ENCODE results near the gene TMC3.
"Not testable (repeated sequence)": the region's sequence is repeated elsewhere in the genome, so short reads cannot be mapped to it uniquely, and the experiment has no call there.

TMC3 gene

DNA sequence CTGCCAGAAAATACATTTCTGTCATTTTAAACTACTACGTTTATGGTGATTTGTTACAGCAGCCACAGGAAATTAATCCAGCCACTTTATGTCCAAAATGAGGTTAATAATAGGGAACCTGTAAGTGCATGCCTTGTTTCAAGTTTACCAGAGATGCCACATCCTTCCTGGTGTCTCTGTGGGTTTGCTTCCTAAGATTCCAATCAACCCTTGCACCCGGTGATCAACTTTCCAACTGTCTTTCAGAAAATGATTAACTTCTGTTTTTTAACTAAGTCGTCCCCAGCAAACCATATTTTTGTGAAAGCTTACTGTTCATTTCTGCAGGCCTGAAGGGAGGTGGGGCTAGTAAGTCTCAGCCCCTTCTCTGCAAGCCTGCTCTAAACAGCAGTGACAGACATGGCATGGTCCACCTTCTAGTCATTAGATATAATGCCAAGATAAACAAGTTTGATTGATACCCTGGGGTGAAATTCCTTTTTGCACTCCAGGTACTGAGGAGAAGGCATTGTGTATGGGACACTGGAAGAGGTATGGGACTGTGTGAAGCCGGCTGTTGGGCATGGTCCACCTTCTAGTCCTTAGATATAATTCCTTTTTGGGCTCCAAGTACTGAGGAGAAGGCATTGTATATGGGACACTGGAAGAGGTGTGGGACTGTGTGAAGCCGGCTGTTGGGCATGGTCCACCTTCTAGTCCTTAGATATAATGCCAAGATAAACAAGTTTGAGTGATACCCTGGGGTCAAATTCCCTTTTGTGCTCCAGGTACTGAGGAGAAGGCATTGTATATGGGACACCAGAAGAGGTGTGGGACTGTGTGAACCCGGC is 11.1 kb upstream of the TMC3 start:
- no peak for DNase-seq

DNA sequence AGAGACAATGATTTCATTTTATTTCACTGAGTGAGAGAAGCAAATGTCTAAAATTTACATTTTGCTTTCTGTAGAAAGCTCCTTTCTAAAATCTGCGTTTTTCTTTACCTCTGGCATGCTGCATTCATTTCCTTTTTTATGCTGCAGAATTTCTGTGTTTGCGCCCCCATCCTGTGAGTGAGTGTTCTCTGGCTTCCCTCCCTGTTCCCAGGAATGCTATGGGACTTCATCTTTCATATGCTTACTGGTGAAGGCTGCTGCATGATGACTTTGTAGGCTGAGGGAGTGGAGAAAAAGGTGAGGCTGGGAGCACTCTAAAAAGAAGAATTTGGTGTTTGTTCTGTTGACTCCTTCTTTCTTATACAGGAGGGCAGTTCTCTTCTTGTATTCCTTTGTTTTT is 7.7 kb upstream of the TMC3 start:
- DNase-seq: no peak

DNA sequence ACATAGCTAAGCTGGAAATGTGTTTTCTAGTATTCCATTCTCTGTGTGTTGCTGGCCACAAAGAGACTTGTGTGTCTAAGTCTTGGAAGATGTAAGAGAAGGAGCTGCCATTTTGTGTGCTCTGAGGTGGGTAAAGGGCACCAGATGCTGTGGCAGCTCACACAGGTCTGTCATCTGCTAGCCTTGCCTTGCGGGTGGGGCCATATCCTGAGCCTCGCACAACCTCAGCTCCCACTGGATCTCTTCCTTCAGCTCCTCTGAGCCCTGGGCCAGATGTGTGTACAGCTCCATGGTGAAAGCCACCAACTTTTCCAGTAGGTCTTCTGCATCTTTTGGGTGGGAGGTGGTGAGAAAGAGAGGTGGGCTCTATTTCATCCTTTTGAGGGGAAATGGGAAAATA is 6.7 kb upstream of the TMC3 start:
- no peak for DNase-seq

DNA sequence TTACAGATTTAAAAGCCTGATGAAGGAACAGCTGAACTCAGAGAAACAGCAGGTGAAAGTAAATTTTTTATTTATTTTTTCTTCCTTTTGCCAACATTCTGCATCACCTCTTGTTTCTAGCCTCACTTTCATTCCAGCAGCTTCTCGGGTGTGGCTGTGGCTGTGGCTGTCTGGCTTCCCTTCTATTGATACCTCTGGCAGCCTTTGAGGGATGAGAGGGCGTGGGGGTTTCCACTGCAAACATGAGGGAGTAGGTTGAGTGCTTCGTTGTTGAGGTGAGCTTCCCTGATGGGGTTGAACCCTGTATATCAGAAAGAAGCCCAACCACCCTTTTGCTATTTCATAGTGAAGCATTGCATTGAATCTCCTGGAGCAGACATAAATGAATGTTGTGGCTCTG is 6.2 kb upstream of the TMC3 start:
- DNase-seq: no peak

DNA sequence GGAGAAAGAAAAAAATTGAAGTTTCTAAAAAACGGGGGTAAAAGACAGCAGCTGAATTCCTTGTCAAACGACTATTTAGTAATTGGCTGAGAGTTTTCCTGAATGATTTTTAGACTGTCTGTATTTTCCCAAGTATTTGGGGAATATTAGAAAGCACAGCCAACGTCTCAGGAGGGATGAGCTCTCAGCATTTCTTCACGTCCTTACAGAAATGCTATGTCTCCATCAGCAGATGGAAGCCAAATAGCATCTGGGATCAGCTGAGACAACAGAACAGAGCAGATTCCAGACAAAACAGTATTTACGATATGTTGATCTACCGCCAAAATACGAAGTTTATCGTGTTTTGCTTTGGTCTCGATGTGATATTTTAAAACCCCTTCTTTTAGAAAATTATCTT is 5.3 kb upstream of the TMC3 start:
- DNase-seq: no peak

DNA sequence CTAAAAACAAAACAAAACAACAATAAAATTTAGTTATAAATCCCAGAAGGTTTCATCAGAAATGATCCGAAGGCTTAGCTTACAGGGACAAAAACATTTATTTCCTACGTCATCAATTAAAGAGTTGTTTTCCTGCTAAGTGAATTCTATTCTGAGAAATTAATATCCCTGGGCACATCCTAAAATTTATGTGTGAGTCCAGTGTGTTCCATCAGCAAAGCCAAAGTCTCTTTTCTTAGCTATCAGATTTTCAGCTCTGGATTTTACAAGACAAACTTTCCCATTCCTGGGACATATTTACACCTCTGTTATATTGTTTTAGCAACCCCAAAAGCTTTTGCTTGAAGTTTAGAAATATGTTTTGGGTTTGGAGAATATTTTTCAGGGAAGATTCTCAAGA is 4.4 kb upstream of the TMC3 start:
- DNase-seq: no peak

DNA sequence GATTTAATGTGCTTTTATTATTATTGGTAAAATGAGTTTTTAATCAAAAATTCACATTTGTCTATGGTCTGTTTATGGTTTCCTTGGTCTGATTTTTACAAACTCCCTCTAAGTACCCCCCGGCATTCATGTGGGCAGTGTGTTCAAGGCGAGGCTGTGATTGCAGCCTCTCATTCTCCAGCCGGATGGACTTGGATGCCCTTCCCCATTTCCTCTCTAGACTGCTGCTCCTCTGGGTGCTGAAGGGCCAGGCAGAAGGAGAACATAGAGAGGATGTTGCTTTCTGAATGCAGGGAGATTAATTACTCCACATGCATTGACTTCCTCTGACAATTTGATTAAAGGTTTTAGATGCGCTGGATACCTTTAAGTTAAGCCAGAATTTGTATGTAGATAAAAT is 3.9 kb upstream of the TMC3 start:
- DNase-seq: no peak

DNA sequence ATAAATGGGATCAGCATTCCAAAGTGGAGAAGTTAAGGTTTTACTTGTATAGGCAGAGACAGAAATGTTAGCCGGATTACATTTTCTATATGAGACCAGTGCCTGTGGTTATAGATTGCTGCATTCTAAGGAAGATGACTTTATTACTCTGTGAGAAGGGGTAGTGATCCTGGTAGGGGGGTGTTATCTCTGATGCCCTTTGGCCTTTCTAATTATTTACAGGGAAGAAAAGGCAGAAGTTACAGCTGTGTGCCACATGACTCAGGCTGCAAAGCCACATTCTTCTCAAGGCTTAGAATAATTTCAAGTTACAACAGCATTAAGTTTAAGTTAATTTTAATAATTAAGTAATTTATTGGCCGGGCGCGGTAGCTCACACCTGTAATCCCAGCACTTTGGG is 2.2 kb upstream of the TMC3 start:
- no peak for DNase-seq

DNA sequence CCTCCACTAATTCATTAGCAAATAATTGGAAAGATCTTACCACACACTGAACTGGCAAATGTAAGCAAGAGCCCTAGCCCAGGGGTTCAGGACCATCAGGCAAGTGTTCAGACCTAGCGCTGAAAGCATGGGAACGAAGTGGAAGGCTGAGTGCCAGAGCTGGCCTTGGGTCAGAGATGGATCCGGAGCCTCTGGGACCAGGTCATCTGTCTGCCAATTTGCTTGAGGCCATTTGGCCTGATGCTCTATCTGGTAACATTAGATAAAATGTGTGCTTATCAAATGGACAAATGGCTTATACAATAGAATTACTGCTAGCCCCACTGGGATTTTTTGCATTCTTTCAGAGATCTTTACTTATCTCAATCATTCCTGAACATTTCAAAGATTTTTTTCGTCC is 1.4 kb upstream of the TMC3 start:
- DNase-seq: no peak

DNA sequence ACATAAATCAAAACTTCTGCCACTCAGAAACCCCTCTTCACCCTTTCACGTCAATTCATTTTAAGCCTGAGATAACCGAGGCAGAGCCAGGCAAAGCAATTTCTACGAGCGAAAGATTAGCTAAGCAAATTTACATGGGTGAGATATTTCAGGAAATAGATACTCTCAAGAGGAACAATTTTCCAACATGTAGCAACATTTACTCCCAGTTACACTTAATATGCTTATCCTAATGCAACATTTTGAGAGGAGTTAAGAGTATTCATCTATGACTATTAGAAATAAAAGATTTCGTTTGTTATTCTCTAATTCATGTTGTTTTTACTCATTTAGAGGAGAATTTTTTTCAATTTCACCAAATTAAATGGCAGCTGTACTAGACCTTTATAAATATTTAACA is 837 bp downstream of the TMC3 start:
- DNase-seq: no peak

DNA sequence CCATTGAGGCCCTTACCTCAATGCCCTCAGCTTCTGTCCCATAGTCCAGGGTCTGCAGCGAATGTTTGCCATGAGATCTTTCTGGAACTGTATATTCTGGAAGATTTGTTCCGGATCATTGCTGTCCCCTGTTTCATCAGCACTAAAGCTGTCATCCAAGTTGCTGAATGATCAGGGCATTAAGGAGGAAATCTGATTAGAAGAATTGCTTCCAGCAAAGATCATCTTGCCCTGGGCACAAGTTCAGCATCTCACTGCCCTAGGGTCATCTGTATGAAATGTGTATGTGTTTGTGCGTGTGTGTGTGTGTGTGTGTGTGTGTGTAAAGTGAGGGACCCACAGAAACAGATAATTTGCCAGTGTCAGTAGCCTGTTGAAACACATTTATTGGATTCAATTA is 1.4 kb downstream of the TMC3 start:
- DNase-seq: no peak

DNA sequence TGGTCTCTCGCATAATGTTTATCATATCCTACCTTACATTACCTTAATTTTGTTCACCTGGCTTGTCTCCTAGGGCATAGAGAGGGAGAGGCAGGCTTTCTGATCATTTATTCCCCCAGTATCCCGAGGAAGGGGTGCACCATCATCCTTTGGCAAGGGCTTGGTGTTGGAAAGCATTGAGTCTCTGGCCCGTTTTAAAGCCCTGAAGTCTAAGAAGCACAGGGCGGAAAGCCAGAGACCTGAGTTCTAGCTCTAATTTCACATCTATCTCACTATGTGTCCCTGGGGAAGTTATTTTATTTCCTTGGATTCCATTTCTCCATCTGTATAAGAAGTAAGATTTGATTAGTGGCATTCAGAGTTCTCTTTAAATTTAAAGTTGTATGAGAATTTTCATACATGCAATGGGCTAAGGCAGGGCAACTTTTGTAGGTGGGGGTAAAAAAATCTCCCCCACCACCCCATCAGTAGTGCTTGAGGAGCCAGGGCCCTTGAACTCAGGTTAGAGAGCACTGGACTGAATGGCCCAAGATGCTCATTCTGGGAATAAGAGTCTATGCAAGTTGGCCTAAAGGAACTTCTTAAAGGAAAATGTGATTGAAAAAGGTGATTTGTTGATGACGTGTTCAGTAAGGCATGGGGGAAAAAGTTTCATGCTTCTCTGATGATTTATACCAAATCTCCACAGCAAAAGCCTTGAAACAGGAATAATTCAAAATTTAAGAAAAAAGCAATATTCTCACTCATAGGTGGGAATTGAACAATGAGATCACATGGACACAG is 10.1 kb downstream of the TMC3 start:
- DNase-seq: no peak

DNA sequence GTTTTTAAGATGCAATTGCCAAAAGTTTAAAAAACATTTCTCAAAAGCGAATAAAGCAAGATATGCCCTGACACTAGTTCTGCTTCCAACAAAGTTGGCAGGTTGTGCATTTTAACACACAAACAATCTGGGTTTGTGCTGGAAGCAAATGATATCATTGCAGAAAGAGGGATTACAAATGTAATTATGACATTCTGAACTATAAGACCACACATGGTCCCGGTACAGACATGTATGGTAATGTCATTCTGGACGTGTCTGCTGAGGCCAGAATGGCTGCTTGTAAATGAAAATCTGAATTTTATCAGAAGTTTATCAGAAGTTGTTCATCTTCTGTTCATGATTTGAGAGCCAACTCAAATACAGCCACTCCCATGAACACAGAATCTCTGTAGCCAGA is 10.7 kb downstream of the TMC3 start:
- DNase-seq: no peak

DNA sequence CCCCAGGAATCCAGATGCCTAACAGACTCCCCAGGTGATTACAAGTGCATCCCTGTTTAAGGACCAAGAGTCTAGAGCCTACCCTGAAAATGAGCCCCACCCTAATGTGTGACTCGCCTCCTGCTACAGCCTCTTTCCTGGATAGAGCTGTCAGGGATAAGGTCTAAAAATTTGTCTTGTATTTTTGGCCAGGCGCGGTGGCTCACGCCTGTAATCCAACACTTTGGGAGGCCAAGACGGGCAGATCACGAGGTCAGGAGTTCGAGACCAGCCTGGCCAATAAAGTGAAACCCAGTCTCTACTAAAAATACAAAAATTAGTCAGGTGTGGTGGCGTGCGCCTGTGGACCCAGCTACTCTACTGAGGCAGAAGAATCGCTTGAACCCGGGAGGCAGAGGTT is 11.2 kb downstream of the TMC3 start:
- DNase-seq: no peak

DNA sequence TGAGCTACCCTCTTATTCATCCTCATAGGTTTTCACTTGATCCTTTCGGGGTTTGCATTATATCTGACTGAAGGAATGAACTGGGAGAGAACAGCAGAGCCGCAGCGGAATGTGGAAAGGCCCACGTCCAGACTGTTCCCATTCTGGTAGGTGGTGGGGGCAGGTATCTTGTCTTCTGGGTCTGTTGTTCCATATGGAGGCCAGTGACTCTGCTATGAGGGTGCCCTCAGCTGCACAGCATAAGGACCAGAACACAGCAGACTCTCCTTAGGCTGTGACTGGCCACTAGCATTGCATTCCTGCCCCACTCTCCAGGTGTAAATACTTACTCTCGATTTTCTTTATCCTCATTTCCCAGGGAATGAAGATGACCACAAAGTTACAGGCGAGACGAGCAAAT is 12.1 kb downstream of the TMC3 start:
- DNase-seq: no peak

DNA sequence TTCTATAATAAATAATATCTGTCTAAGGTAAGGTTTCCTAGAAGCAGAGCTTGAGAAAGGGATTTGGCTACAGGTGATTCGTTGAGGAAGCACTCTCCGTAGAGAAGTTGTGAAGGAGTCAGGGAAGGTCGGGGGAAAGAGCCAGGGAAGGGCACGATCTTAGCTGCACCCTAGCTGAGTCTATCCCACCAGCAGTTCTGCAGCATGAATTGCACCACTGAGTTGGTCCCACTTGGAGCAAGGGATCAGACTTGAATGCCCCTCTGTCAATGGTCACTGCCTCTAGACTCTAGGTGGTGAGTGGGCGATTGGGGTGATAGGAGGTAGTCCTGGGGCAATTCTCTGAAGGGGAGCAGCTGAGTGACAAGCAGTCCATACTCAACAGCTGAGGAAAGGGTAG is 13.5 kb downstream of the TMC3 start:
- no peak for DNase-seq

DNA sequence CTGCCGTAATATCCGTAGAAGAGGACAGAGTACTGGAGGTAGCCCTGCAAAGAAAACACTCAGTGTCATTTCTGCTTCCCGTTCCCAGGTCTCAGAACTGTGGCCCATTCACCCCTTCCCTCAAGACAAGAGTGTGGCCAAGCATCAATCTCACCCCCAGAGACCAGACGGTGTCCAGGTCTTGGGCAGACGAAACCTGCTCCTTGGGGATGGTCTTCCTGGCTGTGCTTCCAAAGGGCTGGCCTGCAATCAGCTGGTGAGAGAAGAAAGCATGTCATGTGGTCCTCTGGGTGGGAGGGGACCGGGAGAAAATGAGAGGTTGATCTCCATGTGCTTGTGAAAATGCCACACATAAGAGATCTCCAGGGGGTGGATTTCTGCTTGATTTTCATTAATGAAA is 15.8 kb downstream of the TMC3 start:
- DNase-seq: no peak

DNA sequence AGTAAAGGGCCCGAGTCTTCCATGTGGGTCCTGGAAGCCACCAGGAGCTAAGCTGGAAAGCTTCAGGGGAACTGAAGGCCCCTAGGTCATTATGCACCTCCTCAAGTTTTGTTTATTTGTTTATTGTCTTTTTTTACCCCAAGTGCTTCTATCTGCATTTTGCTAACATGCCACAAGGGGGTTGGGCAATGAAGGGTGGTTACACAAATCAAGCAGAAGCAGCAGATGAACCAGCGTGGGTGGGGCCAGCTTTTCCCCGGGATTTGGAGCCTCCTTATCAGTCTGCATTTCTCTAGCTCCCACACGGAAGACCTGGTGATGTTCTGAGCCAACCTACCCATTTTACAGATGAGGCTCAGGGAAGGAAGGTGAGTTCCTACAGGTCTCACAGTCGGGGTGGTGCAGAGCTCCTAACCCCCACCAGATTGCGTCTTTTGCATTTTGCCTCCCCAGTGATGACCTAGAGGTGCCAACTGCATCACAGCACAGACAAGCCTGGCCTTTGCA is 16.8 kb downstream of the TMC3 start:
- no peak for DNase-seq

DNA sequence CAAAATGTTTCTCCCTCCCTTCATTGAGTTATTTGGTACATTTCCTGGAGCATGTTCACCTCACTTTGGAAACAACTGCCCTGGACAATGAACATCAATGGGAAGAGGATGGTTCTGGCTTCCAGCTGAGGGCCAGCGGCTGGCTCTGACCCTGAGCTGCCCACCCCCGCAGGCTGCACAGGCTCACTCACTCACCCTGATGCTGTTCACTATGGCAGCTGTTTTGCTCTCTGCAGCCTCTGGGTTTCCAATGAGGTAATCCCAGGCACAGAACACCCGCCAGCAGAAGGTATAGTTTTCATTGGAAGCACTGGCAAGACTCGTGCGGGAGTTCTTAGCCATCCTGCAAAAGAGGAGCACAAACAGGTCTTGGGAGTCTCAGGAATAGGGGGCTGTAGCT is 17.8 kb downstream of the TMC3 start:
- DNase-seq: no peak

DNA sequence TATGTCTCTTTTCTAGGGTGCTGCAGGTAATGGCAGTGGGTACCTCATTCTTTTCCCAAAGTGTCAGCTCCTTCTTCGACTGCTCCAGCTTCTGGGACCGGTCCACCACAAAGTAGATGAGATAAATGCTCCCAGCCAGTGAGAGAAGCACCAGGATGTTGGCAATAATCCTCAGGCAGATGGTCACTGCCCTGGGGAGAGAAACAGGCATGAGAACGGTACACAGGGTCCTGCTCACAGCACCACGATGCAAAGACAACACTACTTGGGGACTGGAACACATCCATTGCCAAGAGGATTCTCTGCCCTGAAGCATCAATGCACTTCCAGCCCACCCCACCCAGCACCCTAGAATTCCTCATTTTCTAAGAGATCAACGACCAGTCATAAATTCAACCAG is 22.4 kb downstream of the TMC3 start:
- DNase-seq: no peak

DNA sequence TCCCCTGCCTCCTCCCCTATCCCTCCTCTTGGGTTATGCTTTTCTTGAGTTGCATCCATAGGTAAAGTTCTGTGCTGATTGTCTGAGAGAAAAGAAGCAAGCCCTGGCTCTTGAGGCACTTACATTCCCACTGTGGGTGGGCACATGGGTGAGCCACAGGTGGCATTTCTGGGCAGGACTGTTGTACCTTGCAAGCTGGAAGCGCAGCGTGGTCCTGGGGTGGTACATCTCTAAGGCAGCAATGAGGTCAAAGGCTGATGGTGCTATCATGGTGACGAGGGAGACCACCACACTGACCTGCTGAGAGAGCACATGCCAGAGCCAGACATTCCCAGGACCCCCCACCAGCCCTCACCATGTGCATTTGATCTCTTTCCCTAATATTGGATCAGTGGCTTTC is 24.7 kb downstream of the TMC3 start:
- no peak for DNase-seq

DNA sequence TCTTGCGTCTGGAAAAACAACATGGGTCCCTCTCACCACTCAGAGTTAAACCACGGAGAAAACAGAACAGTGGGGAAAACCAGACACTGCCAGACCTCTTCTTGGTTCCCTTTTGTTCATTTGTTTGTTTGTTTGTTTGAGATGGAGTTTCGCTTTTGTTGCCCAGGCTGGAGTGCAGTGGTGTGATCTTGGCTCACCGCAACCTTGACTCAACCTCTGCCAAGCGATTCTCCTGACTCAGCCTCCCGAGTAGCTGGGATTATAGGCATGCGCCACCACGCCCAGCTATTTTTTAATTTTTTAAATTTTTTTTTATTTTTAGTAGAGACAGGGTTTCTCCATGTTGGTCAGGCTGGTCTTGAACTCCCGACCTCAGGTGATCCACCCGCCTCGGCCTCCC is 25.3 kb downstream of the TMC3 start:
- not testable (repeated sequence) for DNase-seq

DNA sequence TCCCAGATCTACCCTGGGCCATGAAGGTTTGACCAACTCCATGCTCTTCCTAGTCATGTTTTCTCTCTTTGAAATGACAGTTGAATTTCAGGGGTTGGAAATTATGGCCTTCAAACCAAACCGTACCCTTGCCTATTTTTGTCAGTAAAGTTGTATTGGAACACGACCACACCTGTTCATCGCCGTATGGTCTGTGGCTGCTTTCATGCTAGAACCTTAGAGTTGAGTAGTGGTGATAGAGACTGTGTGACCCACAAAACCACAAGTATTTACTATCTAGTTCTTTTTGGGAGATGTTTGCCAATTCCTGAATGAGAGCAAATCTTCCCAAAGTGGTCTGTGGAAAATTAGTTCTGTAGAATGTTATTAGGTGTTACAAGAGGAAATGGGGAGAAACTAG is 26.1 kb downstream of the TMC3 start:
- DNase-seq: no peak

DNA sequence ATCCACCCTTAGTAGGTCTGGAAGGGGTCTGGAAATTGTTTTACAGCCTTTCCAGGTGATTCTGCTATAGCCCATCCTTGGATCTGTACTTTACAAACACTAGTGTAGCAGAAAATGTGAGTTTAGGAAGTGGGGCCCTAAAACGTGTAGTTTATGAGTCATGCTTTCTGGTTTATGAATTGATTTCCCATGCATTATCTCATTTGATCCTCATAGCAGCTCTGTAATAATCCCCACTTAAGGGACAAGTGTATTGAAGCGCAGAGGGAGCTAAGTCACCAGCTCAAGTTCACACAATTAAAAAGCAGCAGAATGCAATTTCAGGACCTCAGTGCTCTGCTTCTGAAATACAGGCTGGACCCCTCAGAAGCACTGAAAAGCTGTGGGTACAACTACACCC is 27.4 kb downstream of the TMC3 start:
- DNase-seq: no peak

DNA sequence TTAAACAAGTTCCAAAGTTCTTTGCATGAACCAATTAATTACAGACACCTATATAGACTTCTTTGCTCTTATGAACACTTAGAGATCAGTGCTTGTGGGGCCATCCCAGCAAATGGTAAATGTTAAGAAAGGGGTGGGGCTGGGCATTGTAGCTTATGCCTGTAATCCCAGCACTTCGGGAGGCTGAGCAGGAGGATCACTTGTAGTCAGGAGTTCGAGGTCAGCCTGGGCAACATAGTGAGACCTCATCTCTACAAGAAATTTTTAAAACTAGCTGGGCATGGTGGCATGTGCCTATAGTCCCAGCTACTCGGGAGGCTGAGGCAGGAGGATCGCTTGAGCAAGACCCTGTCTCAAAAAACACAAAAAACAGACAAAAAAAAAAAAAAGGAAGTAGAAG is 30.6 kb downstream of the TMC3 start:
- no peak for DNase-seq

Measured in amniotic stem cell (primary cell).